ENCODE data around the gene MAML2. TPM values are rescaled to one million over a fixed set of nuclear protein-coding genes. Genes with fewer than 3 reads are reported as not detected.

MAML2 gene
- total RNA-seq, 1 donor from 2014 or later: 1.3 TPM

GRCh38 chr11:95931916-95932315 is 411.1 kb downstream of the MAML2 start:
- no peak for DNase-seq (ENCODE audit: low read depth)
- no peak overlapping the region for H3K4me3 ChIP-seq (ENCODE audit: low read depth, low read length)
- no peaks in the 10 kb centered on the region for H3K27me3 ChIP-seq (ENCODE audit: control insufficient read depth, insufficient read depth, low read length)
- FAIRE-seq: no peak
- TF ChIP-seq, protein P1, sequence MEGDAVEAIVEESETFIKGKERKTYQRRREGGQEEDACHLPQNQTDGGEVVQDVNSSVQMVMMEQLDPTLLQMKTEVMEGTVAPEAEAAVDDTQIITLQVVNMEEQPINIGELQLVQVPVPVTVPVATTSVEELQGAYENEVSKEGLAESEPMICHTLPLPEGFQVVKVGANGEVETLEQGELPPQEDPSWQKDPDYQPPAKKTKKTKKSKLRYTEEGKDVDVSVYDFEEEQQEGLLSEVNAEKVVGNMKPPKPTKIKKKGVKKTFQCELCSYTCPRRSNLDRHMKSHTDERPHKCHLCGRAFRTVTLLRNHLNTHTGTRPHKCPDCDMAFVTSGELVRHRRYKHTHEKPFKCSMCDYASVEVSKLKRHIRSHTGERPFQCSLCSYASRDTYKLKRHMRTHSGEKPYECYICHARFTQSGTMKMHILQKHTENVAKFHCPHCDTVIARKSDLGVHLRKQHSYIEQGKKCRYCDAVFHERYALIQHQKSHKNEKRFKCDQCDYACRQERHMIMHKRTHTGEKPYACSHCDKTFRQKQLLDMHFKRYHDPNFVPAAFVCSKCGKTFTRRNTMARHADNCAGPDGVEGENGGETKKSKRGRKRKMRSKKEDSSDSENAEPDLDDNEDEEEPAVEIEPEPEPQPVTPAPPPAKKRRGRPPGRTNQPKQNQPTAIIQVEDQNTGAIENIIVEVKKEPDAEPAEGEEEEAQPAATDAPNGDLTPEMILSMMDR (IDR thresholded peaks at IDR 0.05; ENCODE audit: insufficient read depth, low read length, severe bottlenecking): no peak
- H3K36me3 ChIP-seq (ENCODE audit: control insufficient read depth, insufficient read depth, low read length): no peaks in the 10 kb centered on the region

- H3K36me3 ChIP-seq (ENCODE audit: control insufficient read depth, insufficient read depth, low read length): no peaks in the 10 kb centered on the region
- H3K27me3 ChIP-seq (ENCODE audit: control insufficient read depth, insufficient read depth, low read length): no peaks in the 10 kb centered on the region
- FAIRE-seq (no peak), DNase-seq (ENCODE audit: low read depth) (no peak)
- TF ChIP-seq, protein P1 (IDR thresholded peaks at IDR 0.05; ENCODE audit: insufficient read depth, low read length, severe bottlenecking): no peak
- H3K4me3 ChIP-seq (ENCODE audit: low read depth, low read length): no peak overlapping the region
Measured at GRCh38 chr11:95930948-95931347, 412.0 kb downstream of the MAML2 start.

GRCh38 chr11:95926726-95927125 is 416.3 kb downstream of the MAML2 start:
- Histone ChIP-seq H3K4me3 (ENCODE audit: low read depth, low read length) (no peak overlapping the region), H3K27me3 (ENCODE audit: control insufficient read depth, insufficient read depth, low read length) (no peaks in the 10 kb centered on the region), H3K36me3 (ENCODE audit: control insufficient read depth, insufficient read depth, low read length) (no peaks in the 10 kb centered on the region)
- DNase-seq (ENCODE audit: low read depth) (no peak), FAIRE-seq (no peak)
- TF ChIP-seq, protein P1 (IDR thresholded peaks at IDR 0.05; ENCODE audit: insufficient read depth, low read length, severe bottlenecking): no peak

Other genes with a start within 250 kb of the MAML2 start
- gene CCDC82, start 46.7 kb upstream of the MAML2 start, total RNA-seq: 8.2 and 10.2 TPM in 2 replicates
- 7.6 and 10.2 TPM in 2 replicates for gene JRKL, start 46.8 kb upstream of the MAML2 start, total RNA-seq